NCI-H1930 (cell line): ENCODE results near the gene GRB10.
"Not testable (repeated sequence)": the region's sequence is repeated elsewhere in the genome, so short reads cannot be mapped to it uniquely, and the experiment has no call there.

ENCODE experiments used
- DNase-seq, 2 experiments: peaks; one replicate each; lab custom pipeline; 2025; lab: John Stamatoyannopoulos, UW

The GRB10 gene

GRCh38 chr7:50607524-50608125 is 175.1 kb downstream of the GRB10 start:
- DNase-seq = no peak

- no peak for DNase-seq
Measured at GRCh38 chr7:50605059-50605458, 177.6 kb downstream of the GRB10 start.

- DNase-seq = no peak
Measured at GRCh38 chr7:50603287-50603686, 179.4 kb downstream of the GRB10 start.

- peak; percentile 41 to 42 for DNase-seq
Measured at GRCh38 chr7:50599385-50599784, 183.3 kb downstream of the GRB10 start.

GRCh38 chr7:50598460-50599343 is 184.0 kb downstream of the GRB10 start:
- no peak for DNase-seq

GRCh38 chr7:50596484-50596883 is 186.2 kb downstream of the GRB10 start:
- DNase-seq = no peak

- peak; percentile 21 for DNase-seq
Measured at GRCh38 chr7:50595491-50596102, 187.1 kb downstream of the GRB10 start.

- no peak for DNase-seq
Measured at GRCh38 chr7:50594734-50595485, 187.8 kb downstream of the GRB10 start.

- DNase-seq = no peak
Measured at GRCh38 chr7:50594136-50594535, 188.6 kb downstream of the GRB10 start.

- no peak for DNase-seq
Measured at GRCh38 chr7:50592940-50593339, 189.8 kb downstream of the GRB10 start.

GRCh38 chr7:50591480-50592438 is 190.9 kb downstream of the GRB10 start:
- DNase-seq = peak; percentile 30 to 48

GRCh38 chr7:50591098-50591479 is 191.6 kb downstream of the GRB10 start:
- no peak for DNase-seq

- no peak for DNase-seq
Measured at GRCh38 chr7:50590535-50590934, 192.2 kb downstream of the GRB10 start.

- no peak for DNase-seq
Measured at GRCh38 chr7:50589364-50589763, 193.3 kb downstream of the GRB10 start.

GRCh38 chr7:50588937-50589336 is 193.8 kb downstream of the GRB10 start:
- no peak for DNase-seq

GRCh38 chr7:50587737-50588136 is 195.0 kb downstream of the GRB10 start:
- no peak for DNase-seq

GRCh38 chr7:50584793-50585408 is 197.8 kb downstream of the GRB10 start:
- DNase-seq = no peak

GRCh38 chr7:50584386-50584785 is 198.3 kb downstream of the GRB10 start:
- DNase-seq = no peak

GRCh38 chr7:50583295-50583694 is 199.4 kb downstream of the GRB10 start:
- not testable (repeated sequence) for DNase-seq

GRCh38 chr7:50582271-50582670 is 200.4 kb downstream of the GRB10 start:
- not testable (repeated sequence) for DNase-seq

- not testable (repeated sequence) for DNase-seq
Measured at GRCh38 chr7:50580666-50581065, 202.0 kb downstream of the GRB10 start.
